CD4-positive, alpha-beta memory T cell (primary cell): Measurements from ENCODE around the gene CFC1B. TPM values are rescaled to one million over a fixed set of nuclear protein-coding genes. Genes with fewer than 3 reads are reported as not detected.
"Not testable (repeated sequence)": the region's sequence is repeated elsewhere in the genome, so short reads cannot be mapped to it uniquely, and the experiment has no call there.

ENCODE experiments used
- CTCF ChIA-PET: fragments of 350-600 bp; sonication (Branson Sonifier 250); formaldehyde crosslinking; loops from one replicate; lab custom pipeline; 2021; ENCODE audit warnings: inconsistent platforms; ENCODE audit not compliant: partially characterized antibody; lab: Charles Lee
- POLR2A ChIA-PET: fragments of 350-600 bp; sonication (Branson Sonifier 250); formaldehyde crosslinking; loops from one replicate; lab custom pipeline; 2021; ENCODE audit not compliant: partially characterized antibody; lab: Charles Lee
- DNase-seq, 5 donors: peaks; one replicate each; pipeline versions ENCODE4 v3.0.0 to v3.0.0-alpha.2; 2020 to 2022; ENCODE audit warnings: mixed read lengths in 1 of 5
- H3K27ac ChIP-seq: one replicate; pipeline ENCODE4 v1.7.0; 2013; ENCODE audit warnings: low read depth, low read length
- H3K27me3 ChIP-seq: 2 replicates; pipeline ENCODE4 v1.7.0; 2013; ENCODE audit warnings: mild to moderate bottlenecking, low read length, moderate library complexity; ENCODE audit not compliant: insufficient read depth
- H3K36me3 ChIP-seq: 2 replicates; pipeline ENCODE4 v1.7.0; 2013; ENCODE audit warnings: mild to moderate bottlenecking, low read length, moderate library complexity; ENCODE audit not compliant: insufficient read depth
- H3K4me1 ChIP-seq: 2 replicates; pipeline ENCODE4 v1.7.0; 2013; ENCODE audit warnings: mild to moderate bottlenecking, low read length, moderate library complexity; ENCODE audit not compliant: insufficient read depth
- H3K4me3 ChIP-seq, 2 donors: one replicate each; pipeline ENCODE4 v1.7.0; 2013; ENCODE audit warnings: low read length in 2 of 2, mild to moderate bottlenecking in 1 of 2
- H3K9me3 ChIP-seq, 2 donors: one replicate each; pipeline ENCODE4 v1.7.0; 2013; ENCODE audit warnings: low read length in 2 of 2, control low read depth in 1 of 2; ENCODE audit not compliant: control insufficient read depth in 1 of 2
- H3K27ac Mint-ChIP-seq, 7 donors: one replicate each; pipeline ENCODE4 v1.8.0; 2020 to 2021; ENCODE audit warnings: mixed read lengths in 7 of 7, mild to moderate bottlenecking in 6 of 7, inconsistent platforms in 3 of 7, moderate library complexity in 3 of 7
- H3K27me3 Mint-ChIP-seq, 2 donors: one replicate each; pipeline ENCODE4 v1.8.0; 2020 to 2021; ENCODE audit warnings: mixed read lengths in 2 of 2
- H3K36me3 Mint-ChIP-seq, 2 donors: one replicate each; pipeline ENCODE4 v1.8.0; 2020 to 2021; ENCODE audit warnings: mixed read lengths in 2 of 2, inconsistent platforms in 1 of 2, mild to moderate bottlenecking in 1 of 2
- H3K4me1 Mint-ChIP-seq, 4 donors: one replicate each; pipeline ENCODE4 v1.8.0; 2020 to 2021; ENCODE audit warnings: mixed read lengths in 4 of 4, mild to moderate bottlenecking in 1 of 4
- H3K4me3 Mint-ChIP-seq, 8 donors: one replicate each; pipeline ENCODE4 v1.8.0; 2020 to 2021; ENCODE audit warnings: mixed read lengths in 8 of 8, mild to moderate bottlenecking in 7 of 8, moderate library complexity in 6 of 8, inconsistent platforms in 3 of 8
- H3K9me3 Mint-ChIP-seq, 8 donors: one replicate each; pipeline ENCODE4 v1.8.0; 2020 to 2021; ENCODE audit warnings: mixed read lengths in 8 of 8, mild to moderate bottlenecking in 5 of 8, inconsistent platforms in 3 of 8, moderate library complexity in 1 of 8
- intact Hi-C: fragments of 100-400 bp; cut with micrococcal nuclease; formaldehyde crosslinking; loops from one replicate; pipeline ENCODE4 v1.15.1; 2023
- polyA plus RNA-seq, 2 donors: library from polyadenylated mRNA; unstranded; fragments of 300-500 nt; fragmentation: Illumina TruSeq; gene quantifications; one replicate each; pipeline ENCODE4 v1.2.3, GENCODE V29; 2021
- total RNA-seq, 2 experiments: library from RNA; stranded (reverse); gene quantifications; one replicate each; pipeline ENCODE4 v1.2.3, GENCODE V29; 2021

CFC1B gene
- total and polyA plus RNA-seq, 4 experiments from 2014 or later = not detected

- CTCF ChIA-PET, H3K27ac ChIP-seq, intact Hi-C loops, H3K27me3 Mint-ChIP-seq, H3K9me3 Mint-ChIP-seq, H3K27ac Mint-ChIP-seq, POLR2A ChIA-PET, H3K27me3 ChIP-seq, H3K9me3 ChIP-seq, H3K4me3 ChIP-seq, H3K36me3 Mint-ChIP-seq, H3K4me1 Mint-ChIP-seq, DNase-seq, H3K4me3 Mint-ChIP-seq, H3K4me1 ChIP-seq, H3K36me3 ChIP-seq: not testable (repeated sequence)
Observed at GRCh38 chr2:130527365-130527967, 6.4 kb downstream of the CFC1B start.

GRCh38 chr2:130529545-130529944, 8.5 kb downstream of the CFC1B start:
- H3K27ac ChIP-seq, H3K4me3 ChIP-seq, H3K4me1 Mint-ChIP-seq, POLR2A ChIA-PET, H3K4me1 ChIP-seq, CTCF ChIA-PET, H3K36me3 ChIP-seq, H3K27ac Mint-ChIP-seq, H3K4me3 Mint-ChIP-seq, H3K27me3 Mint-ChIP-seq, H3K36me3 Mint-ChIP-seq, H3K9me3 ChIP-seq, intact Hi-C loops, DNase-seq, H3K9me3 Mint-ChIP-seq, H3K27me3 ChIP-seq: not testable (repeated sequence)

GRCh38 chr2:130530212-130530611, 9.2 kb downstream of the CFC1B start:
- DNase-seq, CTCF ChIA-PET, intact Hi-C loops, POLR2A ChIA-PET, H3K4me1 Mint-ChIP-seq, H3K27me3 Mint-ChIP-seq, H3K36me3 Mint-ChIP-seq, H3K9me3 ChIP-seq, H3K36me3 ChIP-seq, H3K4me1 ChIP-seq, H3K27ac Mint-ChIP-seq, H3K4me3 Mint-ChIP-seq, H3K9me3 Mint-ChIP-seq, H3K4me3 ChIP-seq, H3K27me3 ChIP-seq, H3K27ac ChIP-seq: not testable (repeated sequence)

- POLR2A ChIA-PET, H3K4me1 Mint-ChIP-seq, H3K27ac Mint-ChIP-seq, H3K4me3 Mint-ChIP-seq, CTCF ChIA-PET, H3K4me3 ChIP-seq, H3K27me3 Mint-ChIP-seq, H3K36me3 Mint-ChIP-seq, DNase-seq, H3K27ac ChIP-seq, H3K27me3 ChIP-seq, H3K9me3 Mint-ChIP-seq, H3K36me3 ChIP-seq, H3K9me3 ChIP-seq, H3K4me1 ChIP-seq, intact Hi-C loops: not testable (repeated sequence)
Observed at GRCh38 chr2:130531225-130531624, 10.2 kb downstream of the CFC1B start.

- H3K27me3 Mint-ChIP-seq, DNase-seq, H3K27ac Mint-ChIP-seq, H3K4me3 ChIP-seq, H3K4me3 Mint-ChIP-seq, H3K27ac ChIP-seq, POLR2A ChIA-PET, intact Hi-C loops, H3K36me3 ChIP-seq, H3K9me3 ChIP-seq, H3K27me3 ChIP-seq, H3K4me1 ChIP-seq, H3K36me3 Mint-ChIP-seq, H3K4me1 Mint-ChIP-seq, CTCF ChIA-PET, H3K9me3 Mint-ChIP-seq: not testable (repeated sequence)
Observed at GRCh38 chr2:130531672-130532071, 10.7 kb downstream of the CFC1B start.

GRCh38 chr2:130536654-130537053, 15.6 kb downstream of the CFC1B start:
- DNase-seq, intact Hi-C loops: not testable (repeated sequence)

GRCh38 chr2:130538271-130538670, 17.2 kb downstream of the CFC1B start:
- H3K9me3 Mint-ChIP-seq, H3K27ac ChIP-seq, H3K4me1 ChIP-seq, H3K27me3 Mint-ChIP-seq, intact Hi-C loops, H3K27ac Mint-ChIP-seq, H3K9me3 ChIP-seq, H3K4me1 Mint-ChIP-seq, H3K36me3 ChIP-seq, H3K27me3 ChIP-seq, H3K36me3 Mint-ChIP-seq, H3K4me3 Mint-ChIP-seq, POLR2A ChIA-PET, CTCF ChIA-PET, DNase-seq, H3K4me3 ChIP-seq: not testable (repeated sequence)

More at GRCh38 chr2:130536654-130537053, 15.6 kb downstream of the CFC1B start:
- H3K4me3 ChIP-seq, H3K27me3 ChIP-seq, CTCF ChIA-PET, H3K36me3 Mint-ChIP-seq, H3K9me3 ChIP-seq, H3K27ac Mint-ChIP-seq, H3K4me1 ChIP-seq, H3K36me3 ChIP-seq, H3K9me3 Mint-ChIP-seq, H3K4me3 Mint-ChIP-seq, H3K27me3 Mint-ChIP-seq, H3K27ac ChIP-seq, POLR2A ChIA-PET, H3K4me1 Mint-ChIP-seq: not testable (repeated sequence)

GRCh38 chr2:130542789-130543188, 21.8 kb downstream of the CFC1B start:
- H3K27me3 Mint-ChIP-seq, intact Hi-C loops, H3K9me3 Mint-ChIP-seq, H3K9me3 ChIP-seq, H3K27ac ChIP-seq, H3K36me3 ChIP-seq, H3K27ac Mint-ChIP-seq, H3K4me1 ChIP-seq, H3K4me3 ChIP-seq, H3K4me3 Mint-ChIP-seq, DNase-seq, POLR2A ChIA-PET, H3K4me1 Mint-ChIP-seq, H3K36me3 Mint-ChIP-seq, H3K27me3 ChIP-seq, CTCF ChIA-PET: not testable (repeated sequence)
